Measurements from ENCODE around the gene RAP1GDS1. TPM values are rescaled to one million over a fixed set of nuclear protein-coding genes. Genes with fewer than 3 reads are reported as not detected.
A peak's percentile ranks its signal among the peaks of the same experiment; 100 is the strongest.

RAP1GDS1 gene
- total RNA-seq, 1 experiment from 2014 or later, result 25.7 TPM

- no peak for TF ChIP-seq CTCF (conservative IDR thresholded peaks at IDR 0.05)
- no peak for TF ChIP-seq EZH2 (IDR thresholded peaks at IDR 0.05; ENCODE audit: low read depth)
- ChIA-PET CTCF (no interaction called here), POLR2A (ENCODE audit: unreplicated experiment) (no interaction called here)
- Histone ChIP-seq H4K20me1 (ENCODE audit: insufficient read depth) (no peaks in the 10 kb centered on the region), H3K9me3 (ENCODE audit: insufficient read depth, low read depth) (no peaks in the 10 kb centered on the region), H3F3A (ENCODE audit: insufficient read depth, low read depth) (peaks cover 22% of the 10 kb centered on the region; the same call in 1 of the 2 replicates), H3K4me3 (peak overlapping the region; percentile 31; the same call in 1 of the 2 replicates), H3K27ac (peak overlapping the region; percentile 68), H3K27me3 (ENCODE audit: insufficient read depth, low read depth) (no peaks in the 10 kb centered on the region), H3K4me1 (replicated peaks; ENCODE audit: insufficient read depth) (peaks cover 58% of the 10 kb centered on the region), H3K4me2 (peak overlapping the region; percentile 66), H2AFZ (no peak overlapping the region), H3K79me2 (ENCODE audit: low read depth) (0 out of 2 replicates have a peak, but pooled peaks cover 9% of the 10 kb centered on the region), H3K9me2 (ENCODE audit: insufficient read depth) (no peaks in the 10 kb centered on the region), H3K36me3 (ENCODE audit: low read depth) (no peaks in the 10 kb centered on the region)
- BruUV-seq (replicated peaks), result no TSS peak
- intact Hi-C loops (cut with micrococcal nuclease; ENCODE audit: unreplicated experiment), result no loop called here
- DNase-seq, result no peak
Observed at GRCh38 chr4:98480535-98480934, 219.4 kb downstream of the RAP1GDS1 start.

GRCh38 chr4:98481167-98481566 is 220.0 kb downstream of the RAP1GDS1 start:
- no peak for DNase-seq
- H3K27me3 ChIP-seq (ENCODE audit: insufficient read depth, low read depth), result no peaks in the 10 kb centered on the region
- H4K20me1 ChIP-seq (ENCODE audit: insufficient read depth), result no peaks in the 10 kb centered on the region
- H3F3A ChIP-seq (ENCODE audit: insufficient read depth, low read depth), result peaks cover 22% of the 10 kb centered on the region; the same call in 1 of the 2 replicates
- no peak overlapping the region for H3K4me2 ChIP-seq
- 0 out of 2 replicates have a peak, but pooled peaks cover 9% of the 10 kb centered on the region for H3K79me2 ChIP-seq (ENCODE audit: low read depth)
- no peak overlapping the region for H2AFZ ChIP-seq
- ChIA-PET POLR2A (ENCODE audit: unreplicated experiment) (no interaction called here), CTCF (no interaction called here)
- H3K4me3 ChIP-seq, result no peak overlapping the region
- no TSS peak for BruUV-seq (replicated peaks)
- H3K36me3 ChIP-seq (ENCODE audit: low read depth), result no peaks in the 10 kb centered on the region
- intact Hi-C loops (cut with micrococcal nuclease; ENCODE audit: unreplicated experiment), result no loop called here
- H3K4me1 ChIP-seq (replicated peaks; ENCODE audit: insufficient read depth), result peaks cover 58% of the 10 kb centered on the region
- TF ChIP-seq EZH2 (IDR thresholded peaks at IDR 0.05; ENCODE audit: low read depth), result no peak
- H3K9me2 ChIP-seq (ENCODE audit: insufficient read depth), result no peaks in the 10 kb centered on the region
- H3K27ac ChIP-seq, result no peak overlapping the region
- no peaks in the 10 kb centered on the region for H3K9me3 ChIP-seq (ENCODE audit: insufficient read depth, low read depth)

- no peaks in the 10 kb centered on the region for H3K36me3 ChIP-seq (ENCODE audit: low read depth)
- POLR2A ChIA-PET (ENCODE audit: unreplicated experiment), result no interaction called here
- H3K9me2 ChIP-seq (ENCODE audit: insufficient read depth), result no peaks in the 10 kb centered on the region
- intact Hi-C loops (cut with micrococcal nuclease; ENCODE audit: unreplicated experiment), result no loop called here
- H3K79me2 ChIP-seq (ENCODE audit: low read depth), result 0 out of 2 replicates have a peak, but pooled peaks cover 9% of the 10 kb centered on the region
- H3K9me3 ChIP-seq (ENCODE audit: insufficient read depth, low read depth), result no peaks in the 10 kb centered on the region
- CTCF ChIA-PET, result no interaction called here
- no peaks in the 10 kb centered on the region for H3K27me3 ChIP-seq (ENCODE audit: insufficient read depth, low read depth)
- TF ChIP-seq CTCF (conservative IDR thresholded peaks at IDR 0.05) (no peak), EZH2 (IDR thresholded peaks at IDR 0.05; ENCODE audit: low read depth) (no peak)
- H4K20me1 ChIP-seq (ENCODE audit: insufficient read depth), result no peaks in the 10 kb centered on the region
- H3K27ac ChIP-seq, result peak overlapping the region; percentile 57
- H3F3A ChIP-seq (ENCODE audit: insufficient read depth, low read depth), result peaks cover 22% of the 10 kb centered on the region; the same call in 1 of the 2 replicates
- H3K4me1 ChIP-seq (replicated peaks; ENCODE audit: insufficient read depth), result peaks cover 58% of the 10 kb centered on the region
- H3K4me2 ChIP-seq, result no peak overlapping the region
- DNase-seq, result no peak
- no peak overlapping the region for H2AFZ ChIP-seq
- H3K4me3 ChIP-seq, result no peak overlapping the region
- no TSS peak for BruUV-seq (replicated peaks)
Observed at GRCh38 chr4:98482503-98482846, 221.3 kb downstream of the RAP1GDS1 start.

Data from PC-9 (cell line).